ENCODE results near the gene MMP15.

GRCh38 chr16:57998992-57999365 is 26.6 kb upstream of the MMP15 start:
- no peak for TF ChIP-seq POLR2A (IDR thresholded peaks at IDR 0.05)
- no peak for TF ChIP-seq CTCF (IDR thresholded peaks at IDR 0.05)
- no peak for TF ChIP-seq EP300 (IDR thresholded peaks at IDR 0.05)
